Adrenal gland (tissue), 5 donors: ENCODE data around the gene ZNF26.
"Not testable (repeated sequence)": the region's sequence is repeated elsewhere in the genome, so short reads cannot be mapped to it uniquely, and the experiment has no call there.

Source experiments
- CTCF ChIP-seq, 6 experiments: fragments of 450-650 bp in 4 of 6; fragments of 200-600 bp in 2 of 6; sonication (generic) in 1 of 6; IDR thresholded peaks; 1 replicate in 5 of 6; 2 replicates in 1 of 6; pipeline versions ENCODE4 v1.5.1 to v1.8.0; 2016 to 2021; ENCODE audit warnings: antibody characterized with exemption in 6 of 6, mild to moderate bottlenecking in 2 of 6, moderate library complexity in 1 of 6
- POLR2A ChIP-seq, 2 donors: fragments of 450-650 bp; IDR thresholded peaks; one replicate each; pipeline ENCODE4 v1.6.1; 2017; ENCODE audit warnings: antibody characterized with exemption in 2 of 2, mild to moderate bottlenecking in 2 of 2, moderate library complexity in 1 of 2
- donor health status: DM: no; HTN: no; CAD: no.

DNA sequence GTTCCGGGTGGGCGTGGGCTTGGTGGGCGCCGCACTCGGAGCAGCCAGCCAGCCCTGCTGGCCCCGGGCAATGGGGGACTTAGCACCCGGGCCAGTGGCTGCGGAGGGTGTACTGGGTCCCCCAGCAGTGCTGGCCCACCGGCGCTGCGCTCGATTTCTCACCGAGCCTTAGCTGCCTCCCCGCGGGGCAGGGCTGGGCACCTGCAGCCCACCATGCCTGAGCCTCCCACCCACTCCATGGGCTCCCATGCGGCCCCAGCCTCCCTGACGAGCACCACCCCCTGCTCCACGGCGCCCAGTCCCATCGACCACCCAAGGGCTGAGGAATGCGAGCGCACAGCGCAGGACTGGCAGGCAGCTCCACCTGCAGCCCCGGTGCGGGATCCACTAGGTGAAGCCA is 47.4 kb upstream of the ZNF26 start:
- TF ChIP-seq CTCF, POLR2A (IDR thresholded peaks at IDR 0.05): not testable (repeated sequence)
